Measurements from ENCODE around the gene ZNF101.
"Not testable (repeated sequence)": the region's sequence is repeated elsewhere in the genome, so short reads cannot be mapped to it uniquely, and the experiment has no call there.

- not testable (repeated sequence) for TF ChIP-seq RFX5 (IDR thresholded peaks at IDR 0.05; ENCODE audit: low read depth, low read length); CTCF (conservative IDR thresholded peaks at IDR 0.05; ENCODE audit: low read depth, low read length)
Measured at GRCh38 chr19:19665420-19665948, 3.2 kb upstream of the ZNF101 start.
